HepG2 (cell line): ENCODE measurements around the gene NEBL.

Experiments used
- CTCF ChIP-seq: sonication (generic); formaldehyde crosslinking; IDR thresholded peaks from 2 replicates; pipeline ENCODE4 v1.5.0; 2020; ENCODE audit warnings: mild to moderate bottlenecking, missing genetic modification reagents, moderate library complexity
- SMYD3 ChIP-seq: sonication (generic); formaldehyde crosslinking; IDR thresholded peaks from 2 replicates; pipeline ENCODE4 v1.8.1; 2023; ENCODE audit warnings: mild to moderate bottlenecking, missing genetic modification reagents
- ZBTB43 ChIP-seq: sonication (generic); formaldehyde crosslinking; conservative IDR thresholded peaks from 2 replicates; pipeline ENCODE4 v1.4.0; 2020; ENCODE audit warnings: missing genetic modification reagents

- TF ChIP-seq ZBTB43 (CRISPR knock-in tag) (no peak), SMYD3 (CRISPR knock-in tag) (no peak), CTCF (CRISPR knock-in tag) (no peak)
Measured at GRCh38 chr10:20863008-20863407, 34.1 kb downstream of the NEBL start.
